Natural killer cell treated with Interleukin-12 subunit alpha and Interleukin-12 subunit beta and Interleukin-15 and Interleukin-18, amount 100 ng/mL, for 72 hours (primary cell): ENCODE measurements around the gene HTRA1. TPM values are rescaled to one million over a fixed set of nuclear protein-coding genes. Genes with fewer than 3 reads are reported as not detected.

Experiments
- ATAC-seq, 2 donors: fragments of 150-1000 bp; cut with Tn5 transposase in 1 of 2; sonication (Bioruptor Pico), chemical (Tn5 transposase) in 1 of 2; 2 replicates each; pipeline ENCODE4 v1.10.0; 2021
- DNase-seq: peaks from one replicate; pipeline ENCODE4 v3.0.0; 2022; ENCODE audit warnings: low spot score
- H3K27ac Mint-ChIP-seq, 2 donors: 1 replicate in 1 of 2; 2 replicates in 1 of 2; pipeline ENCODE4 v1.8.0; 2022; ENCODE audit warnings: mixed read lengths in 2 of 2, mild to moderate bottlenecking in 1 of 2, moderate library complexity in 1 of 2
- H3K27me3 Mint-ChIP-seq, 2 donors: 1 replicate in 1 of 2; 2 replicates in 1 of 2; pipeline ENCODE4 v1.8.0; 2022; ENCODE audit warnings: mixed read lengths in 2 of 2
- H3K36me3 Mint-ChIP-seq: one replicate; pipeline ENCODE4 v1.8.0; 2022; ENCODE audit warnings: mixed read lengths
- H3K4me1 Mint-ChIP-seq, 2 donors: 1 replicate in 1 of 2; 2 replicates in 1 of 2; pipeline ENCODE4 v1.8.0; 2022; ENCODE audit warnings: low read depth in 2 of 2, mixed read lengths in 2 of 2, mild to moderate bottlenecking in 1 of 2
- H3K4me3 Mint-ChIP-seq: one replicate; pipeline ENCODE4 v1.8.0; 2022; ENCODE audit warnings: mixed read lengths
- H3K9me3 Mint-ChIP-seq: 2 replicates; pipeline ENCODE4 v1.8.0; 2022; ENCODE audit warnings: mixed read lengths
- total RNA-seq, 2 donors: library from RNA; stranded (reverse); gene quantifications; one replicate each; pipeline ENCODE4 v1.2.3, GENCODE V29; 2022

Gene HTRA1
- total RNA-seq, 2 donors from 2014 or later = not detected

DNA sequence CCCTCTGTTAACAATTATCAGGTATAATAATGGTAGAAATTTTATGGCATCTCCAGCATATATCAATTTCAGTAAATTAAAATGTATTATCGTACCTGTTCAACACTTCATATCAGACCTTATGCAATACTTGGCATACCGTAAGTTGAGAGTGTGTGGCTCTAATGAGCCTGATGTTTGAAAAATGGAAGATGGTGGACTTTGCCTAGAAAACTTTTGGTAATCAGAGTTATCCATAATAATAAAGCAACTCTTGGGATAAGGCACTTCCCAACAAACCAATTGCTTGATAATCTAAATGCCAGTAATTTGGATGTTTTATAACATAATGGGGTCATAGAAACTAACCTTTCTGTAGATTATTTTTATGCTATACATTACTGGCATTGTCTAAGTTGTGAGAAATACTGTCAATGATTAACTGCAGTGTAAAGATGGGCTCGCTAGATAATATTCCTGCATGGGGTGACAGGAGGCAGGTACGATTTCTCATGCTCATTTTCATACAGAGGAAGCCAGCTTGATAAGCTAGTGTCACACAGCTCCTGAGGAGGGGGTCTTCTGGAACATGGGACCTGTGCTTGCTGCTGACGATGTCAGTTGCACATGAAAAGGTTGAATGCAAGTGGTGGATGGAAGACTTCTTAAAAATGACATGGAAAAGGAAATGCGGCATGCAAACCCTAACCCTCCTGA, 71.4 kb downstream of the HTRA1 start:
- no peaks in the 10 kb centered on the region for H3K9me3 Mint-ChIP-seq
- no peak overlapping the region for H3K27ac Mint-ChIP-seq
- H3K4me3 Mint-ChIP-seq = no peak overlapping the region
- peaks cover 0 to 6% of the 10 kb centered on the region in 2 donors for H3K4me1 Mint-ChIP-seq
- ATAC-seq (no peak), DNase-seq (no peak)
- H3K27me3 Mint-ChIP-seq = peaks cover 29% of the 10 kb centered on the region in 2 donors
- no peaks in the 10 kb centered on the region for H3K36me3 Mint-ChIP-seq

DNA sequence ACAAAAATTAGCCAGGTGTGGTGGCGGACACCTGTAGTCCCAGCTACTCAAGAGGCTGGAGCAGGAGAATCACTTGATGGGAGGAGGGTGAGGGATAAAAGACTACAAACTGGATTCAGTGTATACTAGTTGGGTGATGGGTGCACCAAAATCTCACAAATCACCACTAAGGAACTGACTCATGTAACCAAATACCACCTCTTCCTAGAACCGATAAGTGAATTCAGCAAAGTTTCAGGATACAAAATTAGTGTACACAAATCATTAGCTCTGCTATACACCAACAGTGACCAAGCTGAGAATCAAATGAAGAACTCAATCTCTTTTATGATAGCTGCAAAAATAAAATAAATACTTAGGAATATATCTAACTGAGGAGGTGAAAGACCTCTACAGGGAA, 76.2 kb downstream of the HTRA1 start:
- Mint-ChIP-seq H3K4me1 (peaks cover 0 to 8% of the 10 kb centered on the region in 2 donors), H3K36me3 (no peaks in the 10 kb centered on the region), H3K27me3 (peaks cover 14 to 30% of the 10 kb centered on the region in 2 donors), H3K4me3 (no peak overlapping the region), H3K9me3 (no peaks in the 10 kb centered on the region), H3K27ac (peak overlapping the region in 1 of 2 donors; percentile 34)
- DNase-seq (no peak), ATAC-seq (peak in 1 of 2 donors; percentile 31)

DNA sequence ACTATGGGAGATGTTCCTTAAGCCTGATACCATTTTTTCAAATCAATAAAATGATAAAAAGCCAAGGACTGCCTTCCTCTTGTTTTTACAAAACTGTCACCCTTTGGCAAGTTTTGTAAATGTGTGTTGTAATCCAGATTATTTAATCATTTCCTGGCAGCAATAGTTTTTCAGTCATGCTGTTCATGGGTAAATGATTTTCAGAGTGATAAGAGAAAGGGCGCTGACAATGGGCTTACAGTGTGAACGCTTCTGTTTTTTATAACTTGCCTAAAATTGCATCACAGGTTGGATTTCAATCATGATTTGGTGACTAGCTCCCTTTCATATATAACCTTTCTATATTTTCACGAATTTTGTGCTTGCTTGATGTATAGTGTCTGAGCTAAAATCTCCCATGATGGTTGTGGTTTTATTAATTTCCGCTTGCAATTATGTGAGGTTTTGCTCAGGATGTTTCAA, 80.2 kb downstream of the HTRA1 start:
- H3K4me3 Mint-ChIP-seq = peak overlapping the region; percentile 11
- H3K4me1 Mint-ChIP-seq = peaks cover 0 to 21% of the 10 kb centered on the region in 2 donors
- ATAC-seq = peak in 1 of 2 donors; percentile 51
- H3K27ac Mint-ChIP-seq = peak overlapping the region in 1 of 2 donors; percentile 36
- H3K27me3 Mint-ChIP-seq = peaks cover 6 to 22% of the 10 kb centered on the region in 2 donors
- no peaks in the 10 kb centered on the region for H3K9me3 Mint-ChIP-seq
- no peak for DNase-seq
- no peaks in the 10 kb centered on the region for H3K36me3 Mint-ChIP-seq

DNA sequence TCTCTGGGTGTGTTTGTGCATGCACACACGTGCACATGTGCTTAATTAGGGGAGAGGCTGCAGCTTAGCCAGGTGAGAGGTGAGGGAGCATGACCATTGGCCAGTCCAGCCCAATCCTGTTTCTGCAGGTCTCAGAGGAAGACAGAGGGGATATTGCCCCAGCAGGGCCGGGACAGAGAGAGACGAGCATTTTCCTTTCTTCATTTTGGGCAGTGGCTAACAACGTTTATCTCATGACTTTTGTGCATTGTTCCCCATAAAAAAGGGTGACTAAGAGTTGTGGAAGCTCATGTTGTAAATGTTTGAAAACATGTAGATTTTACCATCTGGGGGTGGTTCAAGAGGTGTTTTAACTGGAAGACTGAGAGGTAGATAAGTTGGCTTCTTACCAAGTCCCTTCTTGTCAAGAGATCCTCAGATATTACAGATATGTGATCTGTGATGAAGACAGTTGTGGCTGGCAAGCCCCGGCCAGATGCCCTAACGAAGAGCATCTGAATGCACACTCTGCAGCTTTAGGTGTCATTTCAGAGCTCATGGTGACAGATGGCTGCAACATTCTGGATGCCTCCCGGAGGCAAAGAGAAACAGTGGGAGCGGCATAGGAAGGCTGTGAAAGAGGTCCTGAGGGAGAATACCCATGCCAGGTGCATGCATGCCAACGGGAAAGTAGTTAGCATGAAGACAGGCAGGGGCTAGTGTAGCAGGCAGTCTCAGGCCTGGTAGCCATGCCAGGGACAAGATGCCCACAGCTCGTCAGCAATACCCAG, 82.5 kb downstream of the HTRA1 start:
- H3K4me3 Mint-ChIP-seq = peak overlapping the region; percentile 3
- ATAC-seq (no peak), DNase-seq (no peak)
- H3K36me3 Mint-ChIP-seq = no peaks in the 10 kb centered on the region
- no peaks in the 10 kb centered on the region for H3K9me3 Mint-ChIP-seq
- peaks cover 6 to 14% of the 10 kb centered on the region in 2 donors for H3K27me3 Mint-ChIP-seq
- H3K4me1 Mint-ChIP-seq = peaks cover 0 to 21% of the 10 kb centered on the region in 2 donors
- peak overlapping the region in 1 of 2 donors; percentile 78 for H3K27ac Mint-ChIP-seq

DNA sequence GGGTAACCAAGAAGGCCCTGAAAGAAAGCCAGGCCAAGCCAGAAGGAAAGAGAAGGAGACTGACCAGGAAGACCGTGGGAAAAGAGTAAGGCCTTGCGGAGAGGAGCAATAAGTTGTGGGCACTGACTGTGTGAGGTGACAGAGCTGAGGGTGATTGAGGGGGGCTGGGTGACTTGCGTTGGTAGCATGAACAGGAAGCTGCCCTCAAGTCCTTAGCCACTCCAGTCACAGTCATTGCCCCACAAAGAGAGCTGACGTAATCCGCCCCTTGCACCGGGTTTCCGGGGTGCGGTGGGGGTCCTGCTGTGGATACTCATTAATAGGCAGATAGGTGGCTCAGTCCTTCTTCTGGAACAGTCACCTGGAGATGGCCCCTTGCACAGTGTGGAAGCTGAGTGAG, 83.1 kb downstream of the HTRA1 start:
- no peak for DNase-seq
- Mint-ChIP-seq H3K36me3 (no peaks in the 10 kb centered on the region), H3K27ac (peak overlapping the region in 1 of 2 donors; percentile 78), H3K9me3 (no peaks in the 10 kb centered on the region), H3K4me3 (peak overlapping the region; percentile 3), H3K27me3 (peaks cover 0 to 14% of the 10 kb centered on the region in 2 donors), H3K4me1 (peaks cover 0 to 21% of the 10 kb centered on the region in 2 donors)
- peak in 1 of 2 donors; percentile 72 for ATAC-seq

DNA sequence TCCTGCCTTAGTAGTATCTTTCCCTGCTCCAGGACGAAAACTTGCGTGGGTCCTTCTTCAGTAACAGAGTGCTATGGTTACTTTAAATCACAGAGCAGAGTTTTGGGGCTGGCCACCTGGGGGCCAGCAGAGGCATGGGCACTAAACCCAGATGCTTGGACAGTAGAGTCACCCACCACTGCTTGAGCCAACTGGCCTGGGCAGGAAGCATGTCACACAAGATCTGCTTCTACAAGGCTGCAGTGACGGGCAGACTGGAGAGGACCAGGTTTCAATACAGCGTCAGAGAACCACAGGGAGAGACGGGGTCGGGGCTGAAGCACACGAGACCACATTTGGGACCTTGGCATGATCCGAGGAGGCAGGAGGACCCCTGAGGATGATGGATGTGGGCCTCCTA, 84.9 kb downstream of the HTRA1 start:
- H3K36me3 Mint-ChIP-seq = no peaks in the 10 kb centered on the region
- H3K27ac Mint-ChIP-seq = no peak overlapping the region
- peaks cover 0 to 14% of the 10 kb centered on the region in 2 donors for H3K4me1 Mint-ChIP-seq
- peaks cover 0 to 4% of the 10 kb centered on the region in 2 donors for H3K27me3 Mint-ChIP-seq
- H3K4me3 Mint-ChIP-seq = no peak overlapping the region
- DNase-seq = no peak
- no peaks in the 10 kb centered on the region for H3K9me3 Mint-ChIP-seq
- no peak for ATAC-seq

DNA sequence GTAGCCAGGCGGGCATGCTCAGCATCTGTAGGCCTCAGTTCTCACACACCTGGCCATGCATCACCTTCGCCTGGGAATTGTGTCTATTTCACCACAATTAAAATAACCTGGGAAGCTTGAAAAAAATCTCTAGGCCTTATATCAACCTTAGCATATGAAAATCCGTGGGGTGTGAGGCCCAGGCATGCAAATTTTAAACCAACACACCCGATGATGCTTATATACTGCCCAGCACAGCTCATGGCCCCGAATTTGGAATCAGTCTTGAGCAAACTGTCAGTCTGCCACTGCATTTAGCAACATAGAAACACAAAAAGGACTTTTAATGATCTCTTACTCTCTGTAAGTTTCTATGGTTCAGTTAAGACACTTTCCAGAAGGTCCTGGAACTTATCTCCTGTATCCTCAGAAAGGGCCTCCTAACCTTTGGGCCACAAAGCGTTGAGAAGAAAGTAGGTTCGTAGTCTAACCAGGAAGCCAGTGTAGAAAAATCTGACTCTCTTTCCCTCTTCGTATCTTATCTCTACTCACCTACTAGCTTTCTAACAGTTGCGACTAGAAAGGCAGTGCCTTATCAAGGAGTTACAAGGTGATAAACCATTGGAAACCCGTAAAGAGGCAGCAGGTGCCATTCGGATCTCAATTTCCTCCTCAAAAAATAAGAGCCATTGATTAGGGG, 87.2 kb downstream of the HTRA1 start:
- H3K4me1 Mint-ChIP-seq = peaks cover 0 to 7% of the 10 kb centered on the region in 2 donors
- H3K4me3 Mint-ChIP-seq = no peak overlapping the region
- H3K36me3 Mint-ChIP-seq = no peaks in the 10 kb centered on the region
- H3K27me3 Mint-ChIP-seq = peaks cover 0 to 4% of the 10 kb centered on the region in 2 donors
- H3K27ac Mint-ChIP-seq = no peak overlapping the region
- no peaks in the 10 kb centered on the region for H3K9me3 Mint-ChIP-seq
- DNase-seq (no peak), ATAC-seq (no peak)

DNA sequence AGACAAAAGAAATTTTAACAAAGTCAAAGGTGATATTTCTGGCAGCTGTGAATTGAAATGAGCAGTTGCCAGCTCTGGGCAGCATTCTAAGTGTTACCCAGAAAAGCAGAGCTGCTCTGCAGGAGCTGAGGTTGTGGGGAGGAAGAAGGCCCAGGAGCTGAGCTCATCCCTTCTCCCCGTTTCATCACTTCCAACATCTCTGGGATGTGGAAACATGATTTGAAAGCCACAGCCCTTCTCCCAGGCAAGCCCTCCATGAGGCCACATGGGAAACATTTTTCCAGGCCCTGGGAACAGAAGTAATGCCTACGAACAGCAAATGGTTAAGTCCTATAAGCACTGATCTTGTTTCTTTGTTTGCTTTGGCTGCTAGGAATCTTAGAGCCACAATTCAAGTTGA, 88.3 kb downstream of the HTRA1 start:
- no peaks in the 10 kb centered on the region for H3K36me3 Mint-ChIP-seq
- DNase-seq (no peak), ATAC-seq (no peak)
- H3K27me3 Mint-ChIP-seq = no peaks in the 10 kb centered on the region
- H3K4me1 Mint-ChIP-seq = no peaks in the 10 kb centered on the region
- H3K27ac Mint-ChIP-seq = no peak overlapping the region
- no peaks in the 10 kb centered on the region for H3K9me3 Mint-ChIP-seq
- no peak overlapping the region for H3K4me3 Mint-ChIP-seq

DNA sequence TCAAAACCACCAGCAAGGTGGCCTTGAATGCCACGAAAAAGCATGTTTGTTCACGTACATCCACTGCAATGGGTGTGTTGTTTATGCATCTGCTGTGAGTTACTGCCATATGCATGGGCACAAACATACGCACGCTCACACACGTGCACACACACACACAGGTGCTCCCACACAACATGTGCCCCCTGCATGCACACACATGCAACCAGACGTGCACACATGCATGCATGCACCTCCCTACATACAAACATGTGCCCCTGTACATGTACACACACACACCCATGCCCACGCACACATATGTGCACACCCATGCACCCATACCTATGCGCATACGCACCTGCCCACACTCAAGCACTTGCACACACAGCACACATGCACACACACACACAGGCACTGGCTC, 89.1 kb downstream of the HTRA1 start:
- no peak for DNase-seq
- no peak overlapping the region for H3K4me3 Mint-ChIP-seq
- H3K27me3 Mint-ChIP-seq = peaks cover 0 to 1% of the 10 kb centered on the region in 2 donors
- ATAC-seq = no peak
- H3K27ac Mint-ChIP-seq = no peak overlapping the region
- H3K9me3 Mint-ChIP-seq = no peaks in the 10 kb centered on the region
- no peaks in the 10 kb centered on the region for H3K36me3 Mint-ChIP-seq
- H3K4me1 Mint-ChIP-seq = no peaks in the 10 kb centered on the region

DNA sequence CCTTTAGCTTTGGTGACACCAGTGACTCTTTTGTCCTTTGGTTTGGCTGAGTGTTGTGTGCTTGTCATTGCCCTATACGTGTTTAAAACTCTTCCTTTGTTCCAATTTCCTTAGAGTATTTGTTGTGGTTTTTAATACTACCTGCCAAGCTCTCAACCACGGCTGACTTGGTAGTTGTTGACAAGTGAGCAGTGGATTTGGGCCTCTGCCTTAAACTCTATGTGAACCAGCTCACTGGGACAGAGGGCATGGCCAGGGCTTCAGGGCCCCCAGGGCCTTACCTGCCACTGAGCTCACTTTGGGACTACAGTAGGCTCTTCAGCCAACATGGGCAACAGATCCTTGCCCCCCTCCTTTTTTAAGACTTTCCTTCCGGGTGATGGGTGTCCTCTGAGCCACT, 89.6 kb downstream of the HTRA1 start:
- Mint-ChIP-seq H3K27me3 (peaks cover 3 to 4% of the 10 kb centered on the region in 2 donors), H3K27ac (no peak overlapping the region), H3K9me3 (no peaks in the 10 kb centered on the region), H3K4me3 (no peak overlapping the region), H3K4me1 (no peaks in the 10 kb centered on the region), H3K36me3 (no peaks in the 10 kb centered on the region)
- ATAC-seq (peak in 1 of 2 donors; percentile 17), DNase-seq (no peak)

DNA sequence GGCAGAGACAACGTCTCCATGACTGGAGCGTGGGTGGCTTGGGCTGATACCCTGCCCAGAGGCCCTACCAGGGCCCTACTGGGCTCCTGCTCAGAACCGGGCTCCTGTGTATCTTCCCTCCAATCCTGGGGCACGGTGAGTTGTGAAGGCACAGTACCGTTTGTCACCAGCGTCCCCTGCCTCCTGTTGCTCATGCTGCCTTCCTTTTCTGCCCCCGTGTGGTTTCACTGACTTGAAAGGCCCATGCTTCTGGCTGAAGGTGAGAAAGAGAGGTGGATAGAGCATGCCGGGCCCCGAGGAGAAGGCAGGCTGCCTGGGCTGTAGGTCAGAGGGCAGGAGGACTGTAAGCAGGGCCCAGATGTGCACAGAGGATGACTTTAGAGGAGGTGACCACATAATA, 90.1 kb downstream of the HTRA1 start:
- H3K27me3 Mint-ChIP-seq = peaks cover 7 to 8% of the 10 kb centered on the region in 2 donors
- no peaks in the 10 kb centered on the region for H3K9me3 Mint-ChIP-seq
- DNase-seq (no peak), ATAC-seq (peak; percentile 40 to 43)
- no peaks in the 10 kb centered on the region for H3K4me1 Mint-ChIP-seq
- no peak overlapping the region for H3K4me3 Mint-ChIP-seq
- H3K27ac Mint-ChIP-seq = no peak overlapping the region
- no peaks in the 10 kb centered on the region for H3K36me3 Mint-ChIP-seq

DNA sequence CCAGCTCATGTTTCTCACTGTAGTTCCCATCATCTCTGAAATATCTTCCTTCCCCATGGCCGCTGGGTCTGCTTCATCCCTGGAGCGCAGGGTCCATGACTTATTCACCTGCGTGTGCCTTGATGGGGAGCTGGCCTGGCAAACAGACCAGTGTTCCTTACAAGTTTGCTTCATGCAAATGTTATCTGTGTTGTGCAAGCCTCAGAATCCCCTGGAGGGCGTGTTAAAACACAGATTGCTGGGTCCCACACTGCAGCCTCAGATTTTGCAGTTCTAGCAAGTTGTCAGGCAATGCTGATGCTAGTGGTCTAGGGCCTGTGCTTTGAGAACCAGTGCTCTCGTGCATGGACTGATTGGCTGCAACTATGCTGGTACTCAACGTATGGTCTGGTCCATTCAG, 92.0 kb downstream of the HTRA1 start:
- peaks cover 7 to 8% of the 10 kb centered on the region in 2 donors for H3K27me3 Mint-ChIP-seq
- H3K4me1 Mint-ChIP-seq = no peaks in the 10 kb centered on the region
- ATAC-seq = no peak
- no peak for DNase-seq
- H3K9me3 Mint-ChIP-seq = no peaks in the 10 kb centered on the region
- H3K27ac Mint-ChIP-seq = no peak overlapping the region
- H3K4me3 Mint-ChIP-seq = no peak overlapping the region
- no peaks in the 10 kb centered on the region for H3K36me3 Mint-ChIP-seq

DNA sequence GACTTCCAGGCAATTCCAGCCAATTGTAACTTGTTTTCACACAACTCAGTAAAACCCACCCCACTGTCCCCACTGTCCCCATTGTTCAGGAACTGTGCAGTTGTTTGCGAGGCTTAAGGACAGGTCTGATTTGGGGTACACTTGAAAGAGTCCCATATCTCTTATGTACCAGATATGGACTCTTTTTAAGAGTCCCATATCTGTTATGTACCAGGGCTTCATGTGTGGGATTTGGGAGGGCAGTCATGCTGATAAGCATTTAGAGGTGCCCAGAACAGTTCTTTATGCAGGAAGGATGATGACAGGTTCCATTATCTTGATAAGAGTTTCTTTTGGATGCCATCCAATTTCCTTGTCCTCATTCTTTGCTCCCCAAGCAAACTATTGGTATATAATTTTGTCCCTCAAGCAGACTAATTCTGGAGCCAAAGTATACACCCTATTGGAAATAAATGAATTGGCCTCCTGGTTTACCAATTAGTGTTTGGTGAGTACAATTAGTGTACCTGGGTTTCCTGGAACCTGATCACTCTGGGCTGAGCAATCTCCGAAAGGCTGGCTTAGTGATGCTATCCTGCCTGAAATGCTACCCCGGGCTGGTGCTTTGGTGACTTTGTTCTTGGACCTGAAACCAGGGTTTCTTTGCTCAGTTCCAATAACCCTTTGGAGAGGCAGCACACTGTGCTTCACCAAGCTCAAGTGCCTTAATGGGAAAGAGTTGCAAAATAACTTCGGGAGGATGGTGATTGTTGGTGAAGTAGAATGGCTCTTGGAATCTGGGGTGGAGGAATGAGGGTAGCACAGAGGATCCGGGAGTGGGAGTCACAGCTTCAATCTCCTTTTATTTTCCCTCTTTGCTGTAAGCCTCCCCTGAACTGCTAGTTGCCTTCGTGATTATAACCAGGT, 93.0 kb downstream of the HTRA1 start:
- no peak overlapping the region for H3K4me3 Mint-ChIP-seq
- H3K9me3 Mint-ChIP-seq = no peaks in the 10 kb centered on the region
- no peaks in the 10 kb centered on the region for H3K36me3 Mint-ChIP-seq
- peaks cover 16 to 17% of the 10 kb centered on the region in 2 donors for H3K27me3 Mint-ChIP-seq
- H3K4me1 Mint-ChIP-seq = peaks cover 0 to 6% of the 10 kb centered on the region in 2 donors
- DNase-seq = no peak
- no peak overlapping the region for H3K27ac Mint-ChIP-seq
- ATAC-seq = no peak
